GM19324 (cell line): ENCODE measurements around the gene PLD1.
A peak's percentile ranks its signal among the peaks of the same experiment; 100 is the strongest.

Experiments used
- ATAC-seq: cut with Tn5 transposase; IDR thresholded peaks from one replicate; pipeline ENCODE4 v1.9.1; 2021; ENCODE audit warnings: mild to moderate bottlenecking, moderate library complexity; ENCODE audit not compliant: unreplicated experiment, low FRiP score

PLD1 gene

DNA sequence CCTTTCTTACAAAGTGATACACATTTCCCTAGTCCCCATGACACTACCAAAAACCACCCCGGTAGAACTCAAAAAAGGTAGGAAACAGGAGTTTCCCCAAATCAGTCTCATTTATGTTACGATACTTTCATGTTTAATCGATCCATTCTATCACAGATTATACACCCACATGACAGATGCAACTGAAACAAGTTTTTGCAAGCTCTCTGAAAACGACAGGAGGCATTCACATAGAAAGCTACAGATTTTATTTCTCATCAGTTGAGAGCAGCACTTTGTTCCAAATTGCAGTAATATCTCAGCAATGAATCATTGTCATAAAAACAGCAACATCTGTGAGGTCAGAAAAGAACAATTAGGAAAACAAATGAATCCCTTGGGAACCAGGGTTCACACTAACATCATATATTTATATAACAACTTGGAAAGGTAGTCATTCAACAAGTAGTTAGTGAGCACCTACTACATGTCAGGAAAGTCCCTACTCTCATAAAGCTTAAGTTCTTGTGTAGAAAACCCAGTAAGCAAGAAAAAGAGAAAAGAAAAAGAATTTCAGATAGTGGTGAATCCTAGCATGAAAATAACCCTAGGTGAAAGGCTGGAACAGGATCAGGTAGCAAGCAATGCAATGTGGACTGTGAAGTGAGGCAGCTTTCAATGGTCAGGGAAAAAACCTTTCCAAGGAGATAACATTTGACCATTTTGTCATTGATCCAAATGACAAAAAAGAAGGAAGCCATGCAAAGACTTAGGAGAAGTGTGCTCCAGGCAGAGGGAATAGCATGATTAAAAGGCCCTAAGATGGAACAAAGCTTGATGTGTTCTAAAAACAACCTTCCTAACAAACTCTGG lies 8.3 kb downstream of the PLD1 start:
- ATAC-seq: no peak

DNA sequence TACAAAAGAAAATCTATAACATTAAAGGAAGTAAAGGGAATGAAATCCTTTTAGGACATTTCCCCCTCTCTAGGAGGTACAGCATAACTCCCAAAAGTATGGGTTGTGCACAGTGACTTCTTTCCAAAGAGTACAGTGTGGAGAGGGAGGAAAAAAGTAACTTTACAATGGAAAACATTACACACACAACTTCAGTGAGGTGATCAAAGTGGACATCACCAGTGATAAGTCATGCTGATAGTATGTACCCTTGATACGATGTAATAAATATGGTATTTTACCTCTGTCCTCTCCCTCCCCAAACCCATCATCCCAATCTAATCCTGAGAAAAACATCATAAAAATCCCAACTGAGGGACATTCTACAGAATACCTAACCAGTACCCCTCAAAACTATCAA lies 10.8 kb downstream of the PLD1 start:
- ATAC-seq: no peak

DNA sequence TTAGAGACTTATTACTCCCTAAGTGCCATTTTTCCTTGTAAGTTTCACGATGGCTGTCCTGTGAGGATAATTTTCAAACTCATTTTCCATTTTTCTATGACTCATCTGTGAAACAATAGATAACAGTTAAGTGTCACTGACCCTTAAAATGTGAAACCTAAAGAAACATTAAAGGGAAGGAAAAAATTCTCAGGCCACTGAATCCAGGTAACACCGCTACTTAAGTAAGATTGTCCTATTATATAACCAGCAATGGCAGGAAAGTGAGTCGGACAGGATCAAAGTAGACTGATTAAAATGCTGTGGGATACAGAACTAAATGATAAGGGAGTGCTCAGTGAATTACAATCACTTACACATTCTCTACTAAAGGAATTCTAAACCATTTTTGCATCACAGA lies 12.4 kb downstream of the PLD1 start:
- no peak for ATAC-seq

DNA sequence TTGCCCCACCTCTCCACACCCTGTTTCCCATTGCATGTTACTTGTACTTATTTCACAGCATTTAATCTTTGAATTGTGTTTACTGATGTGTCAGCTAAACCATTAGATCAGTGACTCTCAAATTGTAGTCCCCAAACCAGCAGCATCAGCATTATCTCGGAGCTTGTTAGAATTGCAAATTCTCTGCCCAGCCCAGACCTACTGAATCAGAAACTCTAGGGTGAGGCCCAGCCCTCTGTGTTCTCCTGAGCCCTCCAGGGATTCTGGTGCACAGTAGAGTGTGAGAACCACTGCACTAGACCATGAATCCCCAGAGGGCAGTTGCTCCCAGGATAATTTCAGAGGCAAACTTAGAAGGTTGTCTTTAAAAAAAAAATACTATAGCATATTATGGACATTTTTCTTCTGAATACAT lies 13.0 kb downstream of the PLD1 start:
- ATAC-seq: peak; percentile 77

DNA sequence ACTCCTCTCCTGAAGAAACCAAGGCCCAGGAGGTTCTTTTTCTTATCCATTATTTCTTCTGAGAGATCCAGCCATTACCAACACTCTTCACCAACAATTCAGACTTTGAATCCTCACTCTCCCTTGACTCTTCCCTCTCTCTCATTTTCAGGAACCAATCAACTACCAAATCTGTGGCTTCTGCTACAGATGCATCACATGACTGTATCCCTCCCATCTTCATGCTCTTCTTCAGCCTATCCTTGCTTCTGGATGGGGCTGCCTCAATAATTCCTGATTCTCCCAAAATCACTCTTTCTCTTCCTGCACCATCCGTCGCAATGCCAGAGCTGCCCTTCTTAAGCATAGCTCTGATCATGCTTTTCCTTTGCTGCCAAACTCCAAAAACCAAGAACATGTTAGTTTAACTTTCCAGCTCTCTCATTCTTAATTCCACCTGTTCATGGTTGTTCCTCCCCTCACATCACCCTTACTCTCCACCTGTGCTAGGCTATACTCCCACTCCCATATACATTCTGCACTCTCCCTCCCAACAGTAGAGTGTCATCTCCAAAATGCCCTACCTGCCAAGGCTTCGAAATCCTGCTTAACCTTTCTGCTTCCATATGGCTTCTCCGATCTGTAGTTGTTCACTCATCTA lies 13.5 kb downstream of the PLD1 start:
- no peak for ATAC-seq

DNA sequence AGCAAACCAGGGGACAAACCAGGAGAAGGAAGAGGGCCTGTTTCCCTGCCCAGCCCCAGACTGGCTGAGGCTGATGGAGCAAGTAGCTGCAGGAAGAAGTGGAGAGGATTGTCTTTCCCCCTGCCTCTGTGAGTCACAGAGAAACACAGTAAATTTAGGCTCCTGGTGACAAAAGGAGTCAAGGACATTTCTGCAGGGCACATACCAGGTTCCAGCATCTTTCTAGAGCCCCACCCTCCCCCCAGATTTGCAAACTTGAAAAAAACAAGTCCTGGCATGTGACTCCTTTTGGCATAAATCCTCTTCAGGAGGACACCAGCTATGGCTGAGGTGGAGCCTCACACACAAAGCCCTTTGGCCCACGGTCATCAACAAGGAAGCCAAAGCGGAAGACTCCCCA lies 17.8 kb downstream of the PLD1 start:
- no peak for ATAC-seq

DNA sequence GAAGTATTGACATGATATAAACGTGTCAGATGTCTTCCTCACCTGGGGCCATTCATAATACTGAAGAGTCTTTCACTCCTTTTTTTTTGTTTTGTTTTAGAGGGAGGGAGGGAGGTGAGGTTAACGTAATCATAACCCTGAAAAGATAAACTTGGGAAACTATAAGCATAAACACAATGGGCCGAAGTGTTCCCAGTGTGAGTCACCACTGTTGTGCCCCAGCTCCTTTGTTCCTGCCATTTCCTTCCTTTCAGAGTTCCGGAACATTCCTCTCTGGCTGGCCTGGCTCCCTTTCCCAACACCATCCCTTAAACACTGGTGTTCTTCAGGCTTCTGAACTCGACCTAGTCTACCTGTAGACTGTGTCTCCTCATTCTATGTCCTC lies 18.6 kb downstream of the PLD1 start:
- ATAC-seq: no peak

DNA sequence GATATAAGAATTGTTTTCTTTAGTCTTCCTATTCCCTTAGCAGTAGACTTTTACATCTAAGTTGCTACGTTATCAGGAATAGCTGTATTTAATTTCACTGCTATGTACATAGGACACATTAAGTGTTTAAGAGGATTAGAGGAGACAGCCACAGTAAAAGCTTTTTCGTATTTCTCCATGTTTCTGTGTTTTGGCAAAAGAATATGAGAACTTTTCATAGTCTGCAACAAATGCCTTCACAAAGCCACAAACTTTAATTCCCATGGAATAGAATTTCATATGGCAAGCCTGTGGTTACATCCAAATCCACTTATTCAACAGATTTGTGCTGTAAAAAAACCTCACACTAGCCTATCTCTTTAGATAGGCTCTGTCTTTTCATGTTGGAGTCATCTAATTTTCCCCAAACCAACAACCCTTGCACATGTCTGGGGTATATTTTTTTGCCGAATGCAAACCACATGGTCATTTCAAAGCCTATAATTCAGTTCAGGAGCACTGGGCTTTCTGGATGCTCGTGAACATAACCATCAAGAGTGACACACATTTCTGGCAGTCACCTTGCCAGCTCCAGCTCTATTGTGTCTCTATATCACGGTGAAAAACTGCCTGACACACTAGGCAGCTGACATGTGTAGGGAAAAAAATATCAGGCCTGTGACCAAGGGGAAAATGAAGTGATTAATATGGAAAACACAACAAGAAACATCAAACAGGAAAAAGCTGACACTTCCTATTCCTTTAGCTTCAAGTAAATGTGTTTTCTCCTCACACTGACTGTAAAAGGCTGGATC lies 19.2 kb downstream of the PLD1 start:
- ATAC-seq: no peak

DNA sequence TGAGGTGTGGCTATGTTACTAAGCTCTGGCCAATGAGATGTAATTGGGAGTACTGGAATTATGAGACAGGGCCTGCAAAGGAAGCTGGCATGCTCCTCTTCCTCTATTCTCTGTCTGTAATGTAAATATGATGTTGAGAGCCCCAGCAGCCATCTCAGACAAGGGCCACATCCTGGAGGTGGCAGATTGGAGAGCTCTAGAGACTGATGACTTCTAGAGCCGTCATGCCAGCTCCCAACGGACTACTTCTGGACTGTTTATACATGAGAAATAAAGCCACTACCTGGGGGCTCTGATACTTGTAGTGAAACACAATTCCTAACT lies 19.7 kb downstream of the PLD1 start:
- ATAC-seq: no peak

DNA sequence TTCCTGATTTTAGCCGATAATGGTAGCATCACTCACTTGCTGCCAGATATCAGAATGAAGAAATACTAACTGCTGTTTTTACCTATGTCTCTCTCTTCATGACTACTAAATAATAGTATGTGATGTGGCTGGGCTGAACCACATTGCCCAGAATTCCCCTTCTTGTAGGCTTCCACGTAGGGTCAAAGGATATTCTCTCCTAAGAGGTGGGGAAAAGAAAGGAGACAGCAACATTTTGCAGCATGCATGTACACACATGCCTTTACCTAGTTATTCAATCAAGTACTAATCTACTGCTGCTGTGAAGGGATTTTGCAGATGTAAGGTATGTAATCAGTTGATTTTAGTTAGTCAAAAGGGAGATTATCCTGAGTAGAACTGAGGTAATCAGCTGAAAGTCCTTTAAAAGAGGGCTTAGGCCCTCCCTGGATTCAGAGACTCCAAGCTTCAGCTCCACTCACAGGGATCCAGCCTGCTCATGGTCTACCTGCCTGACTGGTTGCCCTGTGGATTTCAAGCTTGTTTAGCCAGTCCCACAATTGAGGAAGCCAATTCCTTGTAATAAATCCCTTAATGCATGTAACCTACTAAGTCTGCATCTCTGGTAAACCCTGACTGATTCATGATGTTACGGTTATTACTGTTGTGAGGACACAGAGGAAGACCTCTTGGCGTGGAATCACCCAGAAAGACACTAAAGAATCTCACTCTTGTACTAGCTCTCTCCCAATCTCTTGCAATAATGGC lies 20.4 kb downstream of the PLD1 start:
- no peak for ATAC-seq

DNA sequence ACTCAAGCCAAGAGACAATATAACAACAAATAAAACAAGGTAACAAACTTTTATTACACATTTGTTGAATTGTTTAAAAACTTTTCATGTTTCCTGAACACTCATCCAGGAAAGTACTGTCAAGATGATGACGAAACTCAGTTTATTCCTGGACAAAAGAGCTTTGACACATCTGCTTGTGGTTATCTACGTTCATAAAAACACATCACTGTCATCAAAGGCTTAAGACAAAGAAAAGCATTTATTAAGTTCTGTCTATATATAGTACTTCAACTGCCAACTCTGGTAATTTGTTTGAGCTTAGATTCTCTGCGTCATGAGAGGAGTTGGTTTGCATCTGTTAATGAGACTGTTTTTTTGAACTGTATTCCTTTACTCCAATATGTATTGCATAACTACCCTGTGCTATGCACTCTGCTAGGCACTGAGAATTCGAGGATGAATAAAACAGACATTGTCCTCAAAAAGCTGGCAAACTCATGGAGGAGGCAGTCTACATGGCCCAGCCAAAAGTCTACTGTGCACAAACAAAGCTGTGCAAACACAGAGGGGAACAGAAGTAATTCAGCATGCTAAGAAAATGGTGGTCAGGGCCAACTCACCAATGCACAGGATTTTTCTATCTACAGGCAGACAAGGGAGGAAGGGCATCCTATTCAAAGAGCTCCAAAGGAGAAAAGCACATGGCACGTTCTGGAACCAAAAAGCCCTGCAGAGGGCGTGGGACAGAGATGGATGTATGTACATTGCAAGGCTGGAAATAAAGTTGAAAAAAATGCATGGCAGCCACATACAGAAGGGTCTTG lies 21.5 kb downstream of the PLD1 start:
- ATAC-seq: no peak

DNA sequence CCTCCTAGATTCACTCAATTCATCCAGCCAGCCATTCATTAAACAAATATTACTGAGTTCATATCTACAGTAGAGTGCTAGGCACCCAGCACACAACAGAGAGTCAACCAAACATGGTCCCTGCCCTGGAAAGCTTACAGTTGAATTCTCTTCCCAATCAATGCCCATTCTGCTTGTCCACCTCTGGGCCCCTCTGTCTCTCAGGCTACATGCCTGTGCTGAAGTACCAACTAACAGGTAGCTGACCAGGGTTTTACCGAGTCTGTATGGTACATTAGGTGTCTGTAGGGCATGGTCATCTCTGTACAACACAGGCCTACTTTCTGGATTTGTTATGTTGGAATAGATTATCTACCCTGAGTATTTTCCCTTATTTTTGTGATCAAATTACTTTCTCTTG lies 23.3 kb downstream of the PLD1 start:
- ATAC-seq: no peak

DNA sequence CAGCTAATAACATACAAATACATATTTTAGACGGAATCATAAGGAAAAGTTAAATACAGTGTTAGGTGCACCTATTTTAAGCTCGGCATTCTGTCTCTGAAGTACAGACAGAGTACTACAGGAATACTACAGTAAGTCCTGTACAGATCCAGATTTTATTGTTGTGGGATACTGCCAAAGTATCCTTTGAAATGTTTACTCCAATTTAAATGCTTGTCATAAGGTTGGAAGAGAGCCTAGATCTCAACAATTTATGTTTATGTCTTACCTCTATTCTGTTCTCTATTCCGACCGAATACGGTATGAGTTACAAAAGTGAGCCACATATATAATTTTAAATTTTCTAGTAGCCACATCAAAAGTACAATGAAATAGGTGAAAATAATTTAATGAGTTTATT lies 25.3 kb downstream of the PLD1 start:
- ATAC-seq: no peak

DNA sequence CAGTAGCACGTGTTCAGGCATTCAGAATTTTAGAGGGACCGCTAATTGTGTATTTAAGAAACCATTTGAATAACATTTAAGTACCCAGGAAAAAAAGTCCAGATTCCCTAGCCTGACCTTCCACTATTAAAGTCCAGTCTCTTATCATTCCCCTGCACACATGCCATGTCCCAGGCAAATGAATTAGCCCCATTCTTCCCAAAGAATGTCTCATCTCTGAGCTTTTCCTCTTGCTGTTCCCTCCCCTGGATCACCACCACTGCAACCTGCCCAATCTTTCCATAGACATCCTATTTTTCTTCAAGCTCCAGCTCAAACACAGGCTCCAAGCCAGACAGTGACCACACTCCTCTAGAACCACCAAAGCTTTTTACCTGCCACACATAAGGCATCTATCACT lies 25.9 kb downstream of the PLD1 start:
- ATAC-seq: no peak

DNA sequence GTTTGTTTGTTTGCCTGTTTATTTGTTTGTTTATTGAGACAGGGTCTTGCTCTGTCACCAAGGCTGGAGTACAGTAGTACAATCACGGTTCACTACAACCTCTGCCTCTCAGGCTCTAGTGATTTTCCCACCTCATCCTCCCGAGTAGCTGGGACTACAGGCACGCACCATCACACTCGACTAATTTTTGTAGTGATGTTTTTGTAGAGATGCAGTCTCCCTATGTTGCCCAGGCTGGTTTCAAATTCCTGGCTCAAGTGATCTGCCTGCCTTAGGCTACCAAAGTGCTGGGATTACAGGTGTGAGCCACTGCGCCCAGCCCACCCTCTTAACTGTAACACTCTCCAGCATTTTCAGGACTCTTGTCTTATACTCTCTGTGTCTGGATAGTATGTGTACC lies 26.7 kb downstream of the PLD1 start:
- no peak for ATAC-seq

DNA sequence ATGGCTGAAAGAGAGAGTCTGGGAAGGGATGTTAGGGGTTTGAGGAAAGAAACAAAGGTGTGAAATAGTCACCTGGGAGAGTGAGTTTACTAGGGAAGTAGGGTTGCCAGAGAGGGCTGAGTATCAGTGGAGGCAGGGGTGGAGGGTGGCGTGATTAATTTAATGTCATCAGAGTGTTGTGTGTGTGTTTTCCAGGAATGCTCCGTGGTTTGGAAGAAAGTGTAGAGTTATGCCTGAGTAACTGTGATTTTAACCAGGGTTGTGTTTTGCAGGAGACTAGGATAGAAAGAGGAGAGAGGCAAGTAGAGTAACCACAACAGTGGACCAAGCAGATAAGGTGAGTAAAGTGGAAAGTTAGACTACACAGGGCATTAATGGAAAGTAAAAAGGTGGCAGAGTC lies 27.2 kb downstream of the PLD1 start:
- ATAC-seq: no peak

DNA sequence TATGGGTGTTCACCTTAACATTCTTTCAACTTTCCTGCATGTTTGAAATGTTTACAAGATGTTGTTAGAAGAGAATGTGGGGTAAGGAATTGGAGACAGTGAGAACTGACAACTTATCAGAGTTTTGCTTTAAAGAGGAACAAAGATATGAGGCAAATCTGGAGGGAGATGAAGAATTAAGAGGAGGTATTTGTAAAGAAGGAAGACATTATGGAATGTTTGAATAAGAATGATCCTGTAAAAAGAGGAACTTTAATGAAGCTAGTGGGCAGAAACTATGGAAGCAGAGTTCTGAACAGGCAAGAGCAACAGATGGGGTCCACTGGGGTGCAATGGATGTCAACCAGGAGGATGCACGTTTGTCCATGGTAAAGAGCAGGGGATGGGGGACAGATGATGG lies 27.7 kb downstream of the PLD1 start:
- no peak for ATAC-seq

DNA sequence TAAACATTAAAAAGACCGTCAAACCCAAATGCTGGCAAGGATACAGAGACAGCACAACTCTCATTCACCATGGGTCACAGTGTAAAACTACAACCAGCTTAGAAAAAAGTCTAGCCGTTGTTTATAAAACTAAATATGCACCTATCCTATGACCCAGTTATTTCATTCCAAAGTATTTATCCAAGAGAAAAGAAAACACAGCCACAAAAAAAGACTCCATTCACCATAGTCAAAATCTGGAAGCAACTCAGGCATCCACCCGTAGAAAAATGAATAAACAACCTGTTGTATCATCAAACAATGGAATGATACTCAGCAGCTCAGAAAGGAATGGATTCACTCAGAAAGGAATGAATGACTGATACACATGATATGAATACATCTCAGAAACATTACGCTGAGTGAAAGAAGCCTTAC lies 28.6 kb downstream of the PLD1 start:
- no peak for ATAC-seq

DNA sequence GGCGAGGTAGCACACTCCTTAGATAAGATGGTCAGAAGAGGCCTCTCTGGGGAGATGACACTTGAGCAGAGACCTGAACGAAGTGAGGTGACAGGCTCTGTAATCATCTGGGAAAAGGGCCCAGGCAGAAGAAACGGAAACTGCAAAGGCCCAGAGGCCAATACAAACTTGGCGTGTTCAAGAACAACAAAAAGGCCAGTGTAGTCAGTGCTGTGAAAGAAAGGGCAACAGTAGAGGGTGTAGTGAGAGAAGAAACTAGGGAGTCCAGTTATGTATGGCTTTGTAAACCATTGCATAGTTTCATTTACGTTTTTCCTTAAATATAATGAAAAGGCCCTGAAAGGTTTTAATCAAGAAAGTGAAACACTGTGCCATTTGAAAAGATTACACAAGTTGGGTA lies 31.8 kb downstream of the PLD1 start:
- no peak for ATAC-seq

DNA sequence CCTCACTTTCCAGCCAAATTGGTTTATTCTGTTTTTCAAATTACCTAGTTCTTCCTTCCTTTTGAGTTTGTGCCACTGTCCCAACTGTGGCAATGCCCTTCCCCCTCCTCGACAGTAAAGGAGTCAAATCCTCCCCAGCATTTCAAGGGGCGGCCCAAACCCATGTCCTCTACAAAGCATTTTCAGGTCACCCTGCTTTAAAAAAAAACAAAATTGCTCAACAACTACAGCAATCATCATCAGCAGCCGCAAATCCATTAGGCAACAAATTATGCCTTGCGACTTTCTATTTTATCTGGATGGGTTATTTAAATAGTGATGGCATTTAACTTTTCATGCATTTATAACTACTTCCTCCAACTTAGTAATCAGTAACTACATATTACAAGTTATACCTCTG lies 32.7 kb downstream of the PLD1 start:
- no peak for ATAC-seq
